GM21390 (cell line): ENCODE data around the gene EVA1C.
"Not testable (repeated sequence)": the region's sequence is repeated elsewhere in the genome, so short reads cannot be mapped to it uniquely, and the experiment has no call there.

Experiments
- ATAC-seq: cut with Tn5 transposase; IDR thresholded peaks from one replicate; pipeline ENCODE4 v1.9.1; 2021; ENCODE audit not compliant: unreplicated experiment

EVA1C gene

GRCh38 chr21:32424191-32424535 lies 11.7 kb downstream of the EVA1C start:
- ATAC-seq: no peak

DNA sequence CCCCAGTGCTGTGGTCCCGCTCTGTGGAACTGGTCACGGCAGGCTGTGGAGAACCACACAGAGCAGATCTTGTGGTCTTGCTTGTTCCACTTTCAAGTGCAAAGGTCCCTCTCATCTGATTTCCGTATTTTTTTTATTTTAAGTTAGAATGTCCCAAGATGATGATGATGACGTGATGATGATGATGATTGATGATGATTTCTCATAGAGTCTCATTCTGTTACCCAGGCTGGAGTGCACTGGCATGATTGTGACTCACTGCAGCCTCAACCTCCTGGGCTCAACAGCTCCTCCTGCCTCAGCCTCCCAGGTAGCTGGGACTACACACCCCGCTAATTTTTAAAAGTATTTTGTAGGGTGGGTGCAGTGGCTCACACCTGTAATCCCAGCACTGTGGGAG lies 12.2 kb downstream of the EVA1C start:
- no peak for ATAC-seq

GRCh38 chr21:32425628-32426027 lies 13.1 kb downstream of the EVA1C start:
- no peak for ATAC-seq

- ATAC-seq: no peak
These were observed 13.6 kb downstream of the EVA1C start for GRCh38 chr21:32426066-32426465.

- no peak for ATAC-seq
These were observed 14.1 kb downstream of the EVA1C start for GRCh38 chr21:32426592-32427051.

GRCh38 chr21:32427958-32428623 lies 15.6 kb downstream of the EVA1C start:
- no peak for ATAC-seq

DNA sequence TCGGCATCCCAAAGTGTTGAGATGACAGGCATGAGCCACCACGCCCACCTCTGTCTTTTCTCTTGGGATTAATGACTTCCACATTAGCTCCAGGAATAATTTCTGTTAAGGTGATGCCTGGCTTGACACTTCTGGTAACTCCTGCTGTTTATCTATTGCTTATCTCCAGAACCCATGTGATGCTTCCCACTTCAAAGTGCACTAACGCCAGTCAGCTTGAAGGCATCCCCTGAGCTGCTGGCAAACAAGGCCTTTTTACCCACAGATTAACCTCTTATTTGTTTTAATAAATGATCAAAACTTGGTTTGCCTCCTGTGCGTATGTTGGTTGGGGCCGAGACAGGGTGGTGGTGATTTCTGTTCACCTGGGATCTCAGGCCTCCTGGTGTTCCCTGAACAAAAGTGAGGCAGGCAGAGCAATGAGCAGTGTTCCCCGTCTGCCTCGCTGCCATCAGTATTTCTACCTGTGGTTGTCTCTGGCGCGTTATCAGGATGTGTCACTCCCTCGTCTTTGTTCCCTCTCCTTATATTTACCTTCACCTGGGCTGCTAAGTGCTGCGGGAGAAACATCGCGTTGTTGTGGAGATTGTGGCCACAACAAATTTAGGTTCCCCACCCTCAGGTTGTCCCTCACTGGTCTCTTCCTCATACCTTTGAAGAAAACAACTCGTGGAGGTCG lies 20.6 kb downstream of the EVA1C start:
- ATAC-seq: not testable (repeated sequence)

DNA sequence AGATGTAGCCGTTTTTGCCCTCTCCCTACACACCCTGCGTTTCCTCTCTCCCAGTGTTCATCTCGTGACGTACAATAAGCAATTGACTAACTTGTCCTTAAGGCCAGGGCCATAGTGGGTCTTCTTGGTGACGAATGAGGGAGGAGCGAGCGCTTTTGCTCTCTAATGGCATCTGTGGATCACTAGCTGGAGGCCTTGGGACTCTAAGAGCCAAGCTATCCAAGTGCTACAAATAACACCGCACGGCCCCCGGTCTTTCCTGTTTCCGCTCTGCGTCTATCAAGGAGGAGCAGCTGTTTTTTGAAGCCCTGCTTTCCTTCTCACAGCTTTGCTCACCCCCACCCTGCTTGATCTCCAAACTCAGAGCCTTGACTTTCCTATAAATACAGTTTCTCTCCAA lies 25.2 kb downstream of the EVA1C start:
- no peak for ATAC-seq

- no peak for ATAC-seq
These were observed 30.2 kb downstream of the EVA1C start for GRCh38 chr21:32442566-32443318.

GRCh38 chr21:32445101-32445500 lies 32.6 kb downstream of the EVA1C start:
- no peak for ATAC-seq

GRCh38 chr21:32446440-32446839 lies 33.9 kb downstream of the EVA1C start:
- not testable (repeated sequence) for ATAC-seq

GRCh38 chr21:32447224-32447623 lies 34.7 kb downstream of the EVA1C start:
- ATAC-seq: no peak

GRCh38 chr21:32448803-32449594 lies 36.5 kb downstream of the EVA1C start:
- ATAC-seq: no peak

GRCh38 chr21:32450881-32451701 lies 38.6 kb downstream of the EVA1C start:
- not testable (repeated sequence) for ATAC-seq

GRCh38 chr21:32452191-32452590 lies 39.7 kb downstream of the EVA1C start:
- not testable (repeated sequence) for ATAC-seq

DNA sequence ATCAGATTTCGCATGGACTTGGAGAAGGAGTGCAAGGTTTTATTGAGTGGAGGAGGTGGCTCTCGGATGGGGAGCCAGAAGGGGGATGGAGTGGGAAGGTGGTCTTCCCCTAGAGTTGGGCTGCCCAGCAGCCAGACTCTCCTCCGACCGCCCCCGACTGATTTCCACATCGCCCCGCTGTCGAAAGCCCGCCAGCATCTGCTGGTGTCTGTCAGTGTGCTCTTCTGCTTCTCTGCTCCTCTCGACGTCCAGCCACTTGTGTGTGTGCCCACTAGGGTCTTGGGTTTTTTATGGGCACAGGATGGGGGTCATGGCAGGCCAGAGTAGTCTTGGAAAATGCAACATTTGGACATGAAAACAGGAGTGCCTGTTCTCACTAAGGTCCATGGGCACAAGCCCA lies 40.1 kb downstream of the EVA1C start:
- no peak for ATAC-seq

- ATAC-seq: no peak
These were observed 43.0 kb downstream of the EVA1C start for GRCh38 chr21:32455548-32455947.

- no peak for ATAC-seq
These were observed 44.0 kb downstream of the EVA1C start for GRCh38 chr21:32456497-32456918.

GRCh38 chr21:32457360-32457840 lies 44.9 kb downstream of the EVA1C start:
- ATAC-seq: no peak

- no peak for ATAC-seq
These were observed 45.5 kb downstream of the EVA1C start for GRCh38 chr21:32457962-32458361.
